Endothelial cell of umbilical vein (primary cell): ENCODE measurements around the gene RHCG. TPM values are rescaled to one million over a fixed set of nuclear protein-coding genes. Genes with fewer than 3 reads are reported as not detected.

ENCODE experiments used
- BruUV-seq: library from RNA; stranded (reverse); fragments of 400-500 nt; replicated peaks from 2 replicates; lab custom pipeline; 2021; lab: Mats Ljungman, UMichigan
- CTCF ChIA-PET: fragments of 300-600, 350-600 bp; sonication (Branson Sonifier 250); formaldehyde crosslinking; loops from one replicate; lab custom pipeline; 2021; ENCODE audit warnings: antibody characterized with exemption, inconsistent platforms; lab: Charles Lee
- POLR2A ChIA-PET: fragments of 300-600, 350-600 bp; sonication (Branson Sonifier 250); formaldehyde crosslinking; loops from one replicate; lab custom pipeline; 2021; ENCODE audit warnings: antibody characterized with exemption, inconsistent platforms; lab: Charles Lee
- DNase-seq: peaks from one replicate; pipeline ENCODE4 v3.0.0-alpha.2; 2011; ENCODE audit warnings: low read depth, low spot score
- FAIRE-seq: peaks from 2 replicates; lab custom pipeline; 2011; peaks lifted over from hg19 to GRCh38; lab: Jason Lieb, UNC
- H2AFZ ChIP-seq: 2 replicates; pipeline ENCODE4 v1.6.0; 2012; ENCODE audit warnings: low read depth, low read length, control low read depth, inconsistent platforms
- H3K27ac ChIP-seq: 2 replicates; pipeline ENCODE4 v1.5.1; 2011; ENCODE audit warnings: low read depth, mild to moderate bottlenecking, control low read depth, low read length, moderate library complexity; ENCODE audit not compliant: insufficient read depth
- H3K27me3 ChIP-seq, 2 experiments: 2 replicates each; pipeline versions ENCODE4 v1.6.0 to v1.6.1; 2011; ENCODE audit warnings: low read length in 2 of 2, mixed read lengths in 1 of 2; ENCODE audit not compliant: control insufficient read depth in 2 of 2, insufficient read depth in 2 of 2
- H3K36me3 ChIP-seq, 2 experiments: 2 replicates in 1 of 2; 3 replicates in 1 of 2; pipeline ENCODE4 v1.5.1; 2011; ENCODE audit warnings: low read length in 2 of 2, mild to moderate bottlenecking in 1 of 2, moderate library complexity in 1 of 2; ENCODE audit not compliant: control insufficient read depth in 2 of 2, insufficient read depth in 2 of 2; ENCODE audit errors: extremely low read depth in 1 of 2
- H3K4me1 ChIP-seq: 3 replicates; pipeline ENCODE4 v1.5.1; 2011; ENCODE audit warnings: mild to moderate bottlenecking, low read length; ENCODE audit not compliant: control insufficient read depth, insufficient read depth; ENCODE audit errors: extremely low read depth
- H3K4me2 ChIP-seq: 2 replicates; pipeline ENCODE4 v1.6.1; 2011; ENCODE audit warnings: low read length, control low read depth, mixed read lengths; ENCODE audit not compliant: insufficient read depth
- H3K4me3 ChIP-seq, 3 experiments: fragments of 200-600 bp in 1 of 3; sonication (generic), shearing (Covaris generic) in 1 of 3; replicated peaks in 1 of 3; 2 replicates each; pipeline ENCODE4 v1.5.1; 2011 to 2016; ENCODE audit warnings: control low read depth in 3 of 3, low read length in 3 of 3, mild to moderate bottlenecking in 2 of 3, inconsistent platforms in 1 of 3, low read depth in 1 of 3, moderate library complexity in 1 of 3; ENCODE audit not compliant: insufficient read depth in 1 of 3
- H3K79me2 ChIP-seq: 2 replicates; pipeline ENCODE4 v1.6.0; 2012; ENCODE audit warnings: low read length, inconsistent platforms; ENCODE audit not compliant: control insufficient read depth, insufficient read depth
- H3K9ac ChIP-seq: replicated peaks from 2 replicates; pipeline ENCODE3; 2011; ENCODE audit warnings: low read length, control low read depth; ENCODE audit not compliant: insufficient read depth; ENCODE audit errors: extremely low read depth
- H3K9me1 ChIP-seq: replicated peaks from 3 replicates; pipeline ENCODE4 v1.6.0; 2011; ENCODE audit warnings: mild to moderate bottlenecking, low read length; ENCODE audit not compliant: control insufficient read depth, insufficient read depth; ENCODE audit errors: extremely low read depth
- H3K9me3 ChIP-seq: replicated peaks from 2 replicates; pipeline ENCODE4 v1.5.1; 2012; ENCODE audit warnings: low read length, inconsistent platforms; ENCODE audit not compliant: control insufficient read depth, insufficient read depth
- H4K20me1 ChIP-seq: replicated peaks from 2 replicates; pipeline ENCODE3; 2011; ENCODE audit warnings: mild to moderate bottlenecking, low read length; ENCODE audit not compliant: control insufficient read depth, insufficient read depth; ENCODE audit errors: extremely low read depth
- EZH2 ChIP-seq: IDR thresholded peaks from 2 replicates; pipeline ENCODE4 v1.6.1; 2012; ENCODE audit warnings: borderline replicate concordance, low read depth, mild to moderate bottlenecking, moderate library complexity, low read length, inconsistent platforms; ENCODE audit not compliant: severe bottlenecking
- FOS ChIP-seq: IDR thresholded peaks from 2 replicates; pipeline ENCODE4 v1.6.1; 2011; ENCODE audit warnings: mild to moderate bottlenecking, low read length, moderate library complexity, borderline replicate concordance; ENCODE audit not compliant: insufficient read depth
- GATA2 ChIP-seq: IDR thresholded peaks from 2 replicates; pipeline ENCODE4 v1.7.0; 2011; ENCODE audit warnings: low read depth, mild to moderate bottlenecking, moderate library complexity, mixed read lengths, low read length; ENCODE audit not compliant: insufficient read length, insufficient read depth
- JUN ChIP-seq: IDR thresholded peaks from 2 replicates; pipeline ENCODE4 v1.6.1; 2011; ENCODE audit warnings: borderline replicate concordance, low read depth; ENCODE audit not compliant: insufficient read length, insufficient read depth
- MYC ChIP-seq: IDR thresholded peaks from one replicate; pipeline ENCODE4 v1.6.1; 2011; ENCODE audit warnings: mild to moderate bottlenecking, low read depth, low read length
- POLR2A ChIP-seq: IDR thresholded peaks from 2 replicates; pipeline ENCODE4 v1.6.1; 2012; ENCODE audit warnings: low read depth, mild to moderate bottlenecking, control low read depth, low read length
- POLR2AphosphoS5 ChIP-seq: IDR thresholded peaks from 2 replicates; pipeline ENCODE4 v1.6.1; 2012; ENCODE audit warnings: low read depth, mild to moderate bottlenecking, control low read depth, low read length, moderate library complexity; ENCODE audit not compliant: insufficient read depth
- dilution Hi-C: fragments of 300-500 bp; cut with MboI; formaldehyde crosslinking; loops from one replicate; pipeline ENCODE4 v1.15.0; 2019; ENCODE audit warnings: low sequenced_read_pairs; ENCODE audit not compliant: extremely low pct_ligation_motif_present
- intact Hi-C: fragments of 100-400 bp; cut with micrococcal nuclease; formaldehyde crosslinking; loops from one replicate; pipeline ENCODE4 v1.10.0; 2022
- polyA plus RNA-seq, 4 experiments: library from polyadenylated mRNA; depleted of rRNA in 3 of 4; stranded (reverse) in 3 of 4; unstranded in 1 of 4; fragments of >200 nt; gene quantifications; 2 replicates each; pipeline versions ENCODE4 v1.2.1 to v1.2.3, GENCODE V29; 2011 to 2012; ENCODE audit warnings: missing spikeins in 1 of 4
- total RNA-seq: library from RNA; stranded (reverse); gene quantifications from 2 replicates; pipeline ENCODE4 v1.2.3, GENCODE V29; 2021
- TF ChIP-seq, protein P1 (sequence below): IDR thresholded peaks from 2 replicates; pipeline ENCODE4 v1.6.1; 2011; ENCODE audit not compliant: insufficient read depth, insufficient read length
- TF ChIP-seq, protein P2 (sequence below), 2 donors: IDR thresholded peaks; 1 replicate in 1 of 2; 2 replicates in 1 of 2; pipeline ENCODE4 v1.5.1; 2011; ENCODE audit warnings: low read length in 2 of 2, mild to moderate bottlenecking in 2 of 2, moderate library complexity in 2 of 2, control low read depth in 1 of 2, inconsistent platforms in 1 of 2, low read depth in 1 of 2; ENCODE audit not compliant: insufficient read depth in 1 of 2; ENCODE audit errors: extremely low read depth in 1 of 2

Gene RHCG
- total and polyA plus RNA-seq, 2 donors (not counting 3 experiments of a cell fraction or from before 2014, with no cell fraction given) = not detected

DNA sequence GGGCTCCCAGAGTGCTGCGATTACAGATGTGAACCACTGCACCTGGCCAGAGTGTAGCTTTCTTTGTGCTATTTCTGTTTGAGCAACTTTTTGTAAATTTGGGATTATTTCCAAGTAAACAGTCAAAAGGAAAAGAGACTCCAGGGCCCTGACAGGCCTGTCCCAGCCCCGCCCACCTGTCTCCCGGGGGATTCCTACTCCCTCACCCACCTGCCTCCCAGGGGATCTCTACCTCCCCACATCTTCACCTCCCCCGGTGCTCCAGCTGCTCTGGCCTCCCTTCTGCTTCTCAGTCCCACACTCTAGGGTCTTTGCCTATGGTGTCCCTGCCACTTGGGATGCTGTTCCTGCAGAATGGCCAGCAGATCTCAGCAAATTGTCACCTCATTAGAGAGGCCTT is 7.0 kb downstream of the RHCG start:
- no peak overlapping the region for H3K9ac ChIP-seq
- no peaks in the 10 kb centered on the region for H4K20me1 ChIP-seq
- no peak overlapping the region for H3K27ac ChIP-seq
- POLR2A ChIA-PET = no interaction called here
- no peak overlapping the region for H3K4me2 ChIP-seq
- peaks cover 8 to 10% of the 10 kb centered on the region in 2 experiments for H3K27me3 ChIP-seq
- CTCF ChIA-PET = interaction anchor here (0.9 to 1.9 kb wide), 3 partner anchors 17 to 131 kb away, joined by 3 to 4 read pairs (median 3); no protein-coding TSS in a partner anchor
- H3K9me1 ChIP-seq = no peaks in the 10 kb centered on the region
- TF ChIP-seq FOS (no peak), GATA2 (no peak), MYC (no peak), POLR2AphosphoS5 (no peak), EZH2 (no peak), POLR2A (no peak), JUN (no peak)
- TF ChIP-seq, protein P1, sequence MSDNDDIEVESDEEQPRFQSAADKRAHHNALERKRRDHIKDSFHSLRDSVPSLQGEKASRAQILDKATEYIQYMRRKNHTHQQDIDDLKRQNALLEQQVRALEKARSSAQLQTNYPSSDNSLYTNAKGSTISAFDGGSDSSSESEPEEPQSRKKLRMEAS = no peak
- TF ChIP-seq, protein P2, sequence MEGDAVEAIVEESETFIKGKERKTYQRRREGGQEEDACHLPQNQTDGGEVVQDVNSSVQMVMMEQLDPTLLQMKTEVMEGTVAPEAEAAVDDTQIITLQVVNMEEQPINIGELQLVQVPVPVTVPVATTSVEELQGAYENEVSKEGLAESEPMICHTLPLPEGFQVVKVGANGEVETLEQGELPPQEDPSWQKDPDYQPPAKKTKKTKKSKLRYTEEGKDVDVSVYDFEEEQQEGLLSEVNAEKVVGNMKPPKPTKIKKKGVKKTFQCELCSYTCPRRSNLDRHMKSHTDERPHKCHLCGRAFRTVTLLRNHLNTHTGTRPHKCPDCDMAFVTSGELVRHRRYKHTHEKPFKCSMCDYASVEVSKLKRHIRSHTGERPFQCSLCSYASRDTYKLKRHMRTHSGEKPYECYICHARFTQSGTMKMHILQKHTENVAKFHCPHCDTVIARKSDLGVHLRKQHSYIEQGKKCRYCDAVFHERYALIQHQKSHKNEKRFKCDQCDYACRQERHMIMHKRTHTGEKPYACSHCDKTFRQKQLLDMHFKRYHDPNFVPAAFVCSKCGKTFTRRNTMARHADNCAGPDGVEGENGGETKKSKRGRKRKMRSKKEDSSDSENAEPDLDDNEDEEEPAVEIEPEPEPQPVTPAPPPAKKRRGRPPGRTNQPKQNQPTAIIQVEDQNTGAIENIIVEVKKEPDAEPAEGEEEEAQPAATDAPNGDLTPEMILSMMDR (IDR thresholded peaks at IDR 0.05; ENCODE audit: extremely low read depth in 1 of 2, insufficient read depth in 1 of 2, low read depth in 1 of 2, low read length in 2 of 2) = no peak
- FAIRE-seq = no peak
- no peak overlapping the region for H3K4me3 ChIP-seq
- no peaks in the 10 kb centered on the region for H3K4me1 ChIP-seq
- no peaks in the 10 kb centered on the region for H3K79me2 ChIP-seq
- H3K36me3 ChIP-seq = no peaks in the 10 kb centered on the region
- H3K9me3 ChIP-seq = no peaks in the 10 kb centered on the region
- dilution Hi-C loops (no loop called here), intact Hi-C loops (no loop called here)
- no peak overlapping the region for H2AFZ ChIP-seq
- DNase-seq = no peak
- BruUV-seq = no TSS peak
